SH-SY5Y (cell line): ENCODE results near the gene MDFIC.

Source experiments
- GATA2 ChIP-seq: IDR thresholded peaks from 2 replicates; pipeline ENCODE4 v1.6.1; 2011; ENCODE audit warnings: mild to moderate bottlenecking, low read depth, low read length
- GATA3 ChIP-seq: IDR thresholded peaks from 2 replicates; pipeline ENCODE4 v1.6.1; 2011; ENCODE audit warnings: low read depth, mild to moderate bottlenecking, low read length, moderate library complexity

- no peak for TF ChIP-seq GATA2
- TF ChIP-seq GATA3, result no peak
Measured at GRCh38 chr7:114962441-114962840, 40.5 kb downstream of the MDFIC start.
